ENCODE results near the gene CDH23. TPM values are rescaled to one million over a fixed set of nuclear protein-coding genes. Genes with fewer than 3 reads are reported as not detected.

CDH23 gene
- total RNA-seq, 1 donor from 2014 or later = 9.4 TPM

GRCh38 chr10:71804077-71804476 is 407.4 kb downstream of the CDH23 start:
- no peak for DNase-seq (ENCODE audit: extremely low spot score, unreplicated experiment)
- H3K27ac Mint-ChIP-seq = no peak overlapping the region
- H3K36me3 Mint-ChIP-seq = no peaks in the 10 kb centered on the region
- H3K27me3 Mint-ChIP-seq = peaks cover 33% of the 10 kb centered on the region
- no peak overlapping the region for H3K4me3 Mint-ChIP-seq
- peaks cover 4% of the 10 kb centered on the region for H3K4me1 Mint-ChIP-seq (ENCODE audit: unreplicated experiment)
- no peaks in the 10 kb centered on the region for H3K9me3 Mint-ChIP-seq
- no peak for TF ChIP-seq CTCF (conservative IDR thresholded peaks at IDR 0.05)

GRCh38 chr10:71805776-71806703 is 409.3 kb downstream of the CDH23 start:
- DNase-seq (ENCODE audit: extremely low spot score, unreplicated experiment) = no peak
- H3K27me3 Mint-ChIP-seq = peaks cover 33% of the 10 kb centered on the region
- H3K36me3 Mint-ChIP-seq = no peaks in the 10 kb centered on the region
- H3K27ac Mint-ChIP-seq = no peak overlapping the region
- H3K4me3 Mint-ChIP-seq = no peak overlapping the region
- no peaks in the 10 kb centered on the region for H3K9me3 Mint-ChIP-seq
- no peak for TF ChIP-seq CTCF (conservative IDR thresholded peaks at IDR 0.05)
- peaks cover 4% of the 10 kb centered on the region for H3K4me1 Mint-ChIP-seq (ENCODE audit: unreplicated experiment)

- Mint-ChIP-seq H3K4me1 (ENCODE audit: unreplicated experiment) (peaks cover 4% of the 10 kb centered on the region), H3K36me3 (no peaks in the 10 kb centered on the region), H3K27ac (no peak overlapping the region), H3K4me3 (no peak overlapping the region), H3K9me3 (no peaks in the 10 kb centered on the region), H3K27me3 (peaks cover 33% of the 10 kb centered on the region)
- TF ChIP-seq CTCF (conservative IDR thresholded peaks at IDR 0.05) = no peak
- no peak for DNase-seq (ENCODE audit: extremely low spot score, unreplicated experiment)
Measured at GRCh38 chr10:71806704-71807556, 410.2 kb downstream of the CDH23 start.

- Mint-ChIP-seq H3K27ac (no peak overlapping the region), H3K4me1 (ENCODE audit: unreplicated experiment) (peaks cover 8% of the 10 kb centered on the region), H3K36me3 (no peaks in the 10 kb centered on the region), H3K9me3 (no peaks in the 10 kb centered on the region), H3K27me3 (peaks cover 31% of the 10 kb centered on the region), H3K4me3 (no peak overlapping the region)
- no peak for TF ChIP-seq CTCF (conservative IDR thresholded peaks at IDR 0.05)
- no peak for DNase-seq (ENCODE audit: extremely low spot score, unreplicated experiment)
Measured at GRCh38 chr10:71807557-71808510, 411.1 kb downstream of the CDH23 start.

- no peak overlapping the region for H3K4me3 Mint-ChIP-seq
- no peaks in the 10 kb centered on the region for H3K9me3 Mint-ChIP-seq
- H3K4me1 Mint-ChIP-seq (ENCODE audit: unreplicated experiment) = peaks cover 4% of the 10 kb centered on the region
- DNase-seq (ENCODE audit: extremely low spot score, unreplicated experiment) = no peak
- H3K27ac Mint-ChIP-seq = no peak overlapping the region
- H3K36me3 Mint-ChIP-seq = no peaks in the 10 kb centered on the region
- H3K27me3 Mint-ChIP-seq = peaks cover 25% of the 10 kb centered on the region
- TF ChIP-seq CTCF (conservative IDR thresholded peaks at IDR 0.05) = no peak
Measured at GRCh38 chr10:71809628-71810027, 412.9 kb downstream of the CDH23 start.
